ENCODE data around the gene CARMIL3. TPM values are rescaled to one million over a fixed set of nuclear protein-coding genes. Genes with fewer than 3 reads are reported as not detected.
A peak's percentile ranks its signal among the peaks of the same experiment; 100 is the strongest.

The CARMIL3 gene
- total RNA-seq, 1 experiment from 2014 or later, result not detected

GRCh38 chr14:24080888-24081738, 29.3 kb downstream of the CARMIL3 start:
- peak overlapping the region; percentile 81 for H3K4me2 ChIP-seq (ENCODE audit: low read length)

DNA sequence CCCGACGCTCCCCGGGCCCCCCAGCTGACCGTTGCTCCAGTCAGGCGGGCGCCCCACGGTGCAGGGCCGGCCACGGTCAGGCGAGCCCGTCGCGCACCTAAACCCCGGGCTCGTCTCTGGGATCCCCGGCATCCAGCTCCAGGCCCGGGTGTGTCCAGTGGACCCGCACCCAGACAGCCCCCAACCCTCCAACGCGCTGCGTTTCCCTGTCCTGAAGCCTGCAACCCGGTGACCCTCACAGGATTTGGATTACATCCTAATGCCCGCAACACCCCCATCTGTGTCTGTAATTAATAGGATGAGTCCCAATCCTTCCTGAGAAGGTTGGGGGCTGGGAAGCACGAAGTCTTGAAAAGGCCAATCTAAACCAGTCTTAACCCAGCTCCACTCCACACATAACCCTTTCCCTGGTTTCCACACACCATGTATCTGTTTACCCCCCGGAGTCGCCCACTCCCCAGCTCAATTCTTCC, 30.0 kb downstream of the CARMIL3 start:
- Histone ChIP-seq H3K27ac (ENCODE audit: low read length) (no peak overlapping the region), H3K9ac (ENCODE audit: low read length) (peak overlapping the region; percentile 37; the same call in 1 of the 2 replicates), H2AFZ (ENCODE audit: low read length) (peak overlapping the region; percentile 67), H3F3A (ENCODE audit: low read length, unreplicated experiment) (no peaks in the 10 kb centered on the region), H3K9me2 (replicated peaks; ENCODE audit: low read length) (no peaks in the 10 kb centered on the region), H3K4me2 (ENCODE audit: low read length) (peak overlapping the region; percentile 81), H4K20me1 (ENCODE audit: low read length) (no peaks in the 10 kb centered on the region), H3K79me2 (ENCODE audit: low read length) (no peaks in the 10 kb centered on the region), H3K27me3 (ENCODE audit: low read length) (no peaks in the 10 kb centered on the region), H3K36me3 (ENCODE audit: low read depth, low read length) (no peaks in the 10 kb centered on the region), H3K9me3 (ENCODE audit: low read length) (no peaks in the 10 kb centered on the region), H3K4me3 (ENCODE audit: low read length) (peak overlapping the region; percentile 76), H3K4me1 (ENCODE audit: insufficient read depth, low read length) (peaks cover 12% of the 10 kb centered on the region)
- ATAC-seq (no peak), DNase-seq (no peak)
- POLR2A ChIA-PET (ENCODE audit: unreplicated experiment), result no interaction called here
- no peak for TF ChIP-seq EZH2 (IDR thresholded peaks at IDR 0.05; ENCODE audit: low read length, unreplicated experiment)
- no peak for TF ChIP-seq CTCF (conservative IDR thresholded peaks at IDR 0.05; ENCODE audit: low read depth, low read length)
- TF ChIP-seq EZH2phosphoT487 (IDR thresholded peaks at IDR 0.05; ENCODE audit: borderline replicate concordance, low read length), result no peak
- intact Hi-C loops (cut with micrococcal nuclease), result no loop called here
- CTCF ChIA-PET, result no interaction called here
- BruUV-seq (replicated peaks), result no TSS peak

More at GRCh38 chr14:24080888-24081738, 29.3 kb downstream of the CARMIL3 start:
- Histone ChIP-seq H3K36me3 (ENCODE audit: low read depth, low read length) (no peaks in the 10 kb centered on the region), H3F3A (ENCODE audit: low read length, unreplicated experiment) (no peaks in the 10 kb centered on the region), H3K9me2 (replicated peaks; ENCODE audit: low read length) (no peaks in the 10 kb centered on the region), H3K79me2 (ENCODE audit: low read length) (no peaks in the 10 kb centered on the region), H2AFZ (ENCODE audit: low read length) (peak overlapping the region; percentile 67), H3K27me3 (ENCODE audit: low read length) (no peaks in the 10 kb centered on the region), H3K9ac (ENCODE audit: low read length) (peak overlapping the region; percentile 37; the same call in 1 of the 2 replicates), H3K9me3 (ENCODE audit: low read length) (no peaks in the 10 kb centered on the region), H3K27ac (ENCODE audit: low read length) (no peak overlapping the region), H3K4me3 (ENCODE audit: low read length) (peak overlapping the region; percentile 76), H4K20me1 (ENCODE audit: low read length) (no peaks in the 10 kb centered on the region), H3K4me1 (ENCODE audit: insufficient read depth, low read length) (peaks cover 12% of the 10 kb centered on the region)
- DNase-seq, result peak; percentile 59
- BruUV-seq (replicated peaks), result no TSS peak
- ATAC-seq, result peak; percentile 89
- ChIA-PET CTCF (interaction anchor here (0.6 kb wide), 1 partner anchor 645 kb away, joined by 9 read pairs; no protein-coding TSS in a partner anchor), POLR2A (ENCODE audit: unreplicated experiment) (no interaction called here)
- no peak for TF ChIP-seq EZH2phosphoT487 (IDR thresholded peaks at IDR 0.05; ENCODE audit: borderline replicate concordance, low read length)
- no peak for TF ChIP-seq EZH2 (IDR thresholded peaks at IDR 0.05; ENCODE audit: low read length, unreplicated experiment)
- no peak for TF ChIP-seq CTCF (conservative IDR thresholded peaks at IDR 0.05; ENCODE audit: low read depth, low read length)
- intact Hi-C loops (cut with micrococcal nuclease), result no loop called here
